ENCODE results near the gene RAD9B. TPM values are rescaled to one million over a fixed set of nuclear protein-coding genes. Genes with fewer than 3 reads are reported as not detected.

Gene RAD9B
- total and polyA plus RNA-seq, 9 of the 15 experiments (the other 6 are each of a cell fraction or from before 2014, with no cell fraction given), result 0.05 to 0.83 (median 0.32) TPM

DNA sequence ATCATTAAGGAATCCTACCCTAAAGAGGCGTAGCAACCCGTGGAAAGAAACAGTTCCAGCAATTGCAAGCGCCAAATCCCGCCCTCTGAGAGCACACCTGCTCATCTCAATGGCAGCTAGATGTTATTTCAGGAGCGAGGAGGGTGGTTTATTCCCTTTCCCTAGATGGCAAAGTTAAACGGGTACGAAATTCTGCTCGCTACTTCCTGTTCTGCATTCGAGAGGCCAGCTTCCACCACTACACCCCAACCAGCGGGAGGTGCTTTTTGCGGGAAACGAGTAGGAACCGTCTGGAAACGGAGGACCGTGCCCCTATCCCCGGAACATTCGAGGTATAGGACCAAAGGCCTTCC is 756 bp upstream of the RAD9B start (continued):
- TF ChIP-seq GTF2A2 (tag; IDR thresholded peaks at IDR 0.05), result no peak
- no peak for TF ChIP-seq ZNF668 (CRISPR knock-in tag; IDR thresholded peaks at IDR 0.05)
- TF ChIP-seq CREM (IDR thresholded peaks at IDR 0.05; ENCODE audit: low read depth), result no peak; the same call in 1 of the 2 replicates
- no peak for TF ChIP-seq HNRNPK (IDR thresholded peaks at IDR 0.05; ENCODE audit: low read depth, low read length, poor library complexity, severe bottlenecking)
- TF ChIP-seq, protein P1, sequence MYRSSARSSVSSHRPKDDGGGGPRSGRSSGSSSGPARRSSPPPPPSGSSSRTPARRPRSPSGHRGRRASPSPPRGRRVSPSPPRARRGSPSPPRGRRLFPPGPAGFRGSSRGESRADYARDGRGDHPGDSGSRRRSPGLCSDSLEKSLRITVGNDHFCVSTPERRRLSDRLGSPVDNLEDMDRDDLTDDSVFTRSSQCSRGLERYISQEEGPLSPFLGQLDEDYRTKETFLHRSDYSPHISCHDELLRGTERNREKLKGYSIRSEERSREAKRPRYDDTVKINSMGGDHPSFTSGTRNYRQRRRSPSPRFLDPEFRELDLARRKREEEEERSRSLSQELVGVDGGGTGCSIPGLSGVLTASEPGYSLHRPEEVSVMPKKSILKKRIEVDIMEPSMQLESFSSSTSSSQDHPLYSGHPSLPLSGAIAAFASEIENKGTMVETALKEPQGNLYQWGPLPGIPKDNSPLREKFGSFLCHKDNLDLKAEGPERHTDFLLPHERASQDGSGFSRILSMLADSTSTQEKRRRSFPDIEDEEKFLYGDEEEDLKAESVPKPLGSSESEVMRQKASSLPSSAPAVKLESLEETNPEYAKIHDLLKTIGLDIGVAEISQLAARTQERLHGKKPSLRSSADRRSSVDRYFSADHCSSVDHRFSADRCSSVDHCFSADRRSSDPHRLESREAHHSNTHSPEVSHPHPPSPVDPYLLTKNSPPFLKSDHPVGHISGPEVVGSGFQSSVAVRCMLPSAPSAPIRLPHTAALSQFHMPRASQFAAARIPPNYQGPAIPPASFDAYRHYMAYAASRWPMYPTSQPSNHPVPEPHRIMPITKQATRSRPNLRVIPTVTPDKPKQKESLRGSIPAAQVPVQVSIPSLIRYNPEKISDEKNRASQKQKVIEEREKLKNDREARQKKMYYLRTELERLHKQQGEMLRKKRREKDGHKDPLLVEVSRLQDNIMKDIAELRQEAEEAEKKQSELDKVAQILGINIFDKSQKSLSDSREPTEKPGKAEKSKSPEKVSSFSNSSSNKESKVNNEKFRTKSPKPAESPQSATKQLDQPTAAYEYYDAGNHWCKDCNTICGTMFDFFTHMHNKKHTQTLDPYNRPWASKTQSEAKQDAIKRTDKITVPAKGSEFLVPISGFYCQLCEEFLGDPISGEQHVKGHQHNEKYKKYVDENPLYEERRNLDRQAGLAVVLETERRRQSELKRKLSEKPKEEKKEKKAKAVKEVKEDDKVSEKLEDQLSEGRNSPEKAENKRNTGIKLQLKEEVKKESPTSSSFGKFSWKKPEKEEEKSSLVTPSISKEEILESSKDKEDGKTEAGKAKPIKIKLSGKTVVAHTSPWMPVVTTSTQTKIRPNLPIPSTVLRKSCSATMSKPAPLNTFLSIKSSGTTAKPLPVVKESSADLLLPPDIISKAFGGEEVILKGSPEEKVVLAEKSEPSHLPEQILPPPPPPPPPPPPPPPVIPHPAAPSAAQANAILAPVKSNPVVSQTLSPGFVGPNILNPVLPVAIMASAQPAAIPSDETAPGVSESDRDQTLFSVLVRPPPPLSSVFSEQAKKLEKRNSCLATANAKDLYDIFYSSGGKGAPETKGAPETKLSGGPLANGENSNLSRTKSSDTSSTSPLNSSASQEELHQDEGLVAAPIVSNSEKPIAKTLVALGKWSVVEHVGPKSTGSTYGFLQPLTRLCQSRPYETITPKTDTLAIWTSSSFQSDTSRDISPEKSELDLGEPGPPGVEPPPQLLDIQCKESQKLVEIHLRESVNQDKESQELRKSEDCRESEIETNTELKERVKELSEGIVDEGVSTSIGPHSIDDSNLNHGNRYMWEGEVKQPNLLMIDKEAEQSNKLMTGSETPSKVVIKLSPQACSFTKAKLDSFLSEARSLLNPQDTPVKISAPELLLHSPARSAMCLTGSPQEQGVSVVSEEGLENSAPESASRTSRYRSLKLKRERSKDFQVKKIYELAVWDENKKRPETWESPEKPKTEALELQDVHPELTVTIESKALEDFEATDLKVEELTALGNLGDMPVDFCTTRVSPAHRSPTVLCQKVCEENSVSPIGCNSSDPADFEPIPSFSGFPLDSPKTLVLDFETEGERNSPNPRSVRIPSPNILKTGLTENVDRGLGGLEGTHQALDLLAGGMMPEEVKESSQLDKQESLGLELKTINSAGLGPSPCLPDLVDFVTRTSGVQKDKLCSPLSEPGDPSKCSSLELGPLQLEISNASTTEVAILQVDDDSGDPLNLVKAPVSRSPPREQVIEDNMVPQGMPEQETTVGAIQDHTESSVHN (IDR thresholded peaks at IDR 0.05; ENCODE audit: borderline replicate concordance in 1 of 2, low read depth in 1 of 2), result no peak
- TF ChIP-seq BCOR (IDR thresholded peaks at IDR 0.05), result no peak
- no peak for TF ChIP-seq BRCA1 (IDR thresholded peaks at IDR 0.05)
- TF ChIP-seq BRCA1 (CRISPR knock-in tag; IDR thresholded peaks at IDR 0.05), result 0 out of 2 replicates have a peak, but pooled peaks have one; percentile 55
- no peak for TF ChIP-seq KLF6 (CRISPR knock-in tag; IDR thresholded peaks at IDR 0.05; ENCODE audit: borderline replicate concordance)
- no peak for TF ChIP-seq ZNF212 (CRISPR knock-in tag; IDR thresholded peaks at IDR 0.05)
- TF ChIP-seq, protein P2, sequence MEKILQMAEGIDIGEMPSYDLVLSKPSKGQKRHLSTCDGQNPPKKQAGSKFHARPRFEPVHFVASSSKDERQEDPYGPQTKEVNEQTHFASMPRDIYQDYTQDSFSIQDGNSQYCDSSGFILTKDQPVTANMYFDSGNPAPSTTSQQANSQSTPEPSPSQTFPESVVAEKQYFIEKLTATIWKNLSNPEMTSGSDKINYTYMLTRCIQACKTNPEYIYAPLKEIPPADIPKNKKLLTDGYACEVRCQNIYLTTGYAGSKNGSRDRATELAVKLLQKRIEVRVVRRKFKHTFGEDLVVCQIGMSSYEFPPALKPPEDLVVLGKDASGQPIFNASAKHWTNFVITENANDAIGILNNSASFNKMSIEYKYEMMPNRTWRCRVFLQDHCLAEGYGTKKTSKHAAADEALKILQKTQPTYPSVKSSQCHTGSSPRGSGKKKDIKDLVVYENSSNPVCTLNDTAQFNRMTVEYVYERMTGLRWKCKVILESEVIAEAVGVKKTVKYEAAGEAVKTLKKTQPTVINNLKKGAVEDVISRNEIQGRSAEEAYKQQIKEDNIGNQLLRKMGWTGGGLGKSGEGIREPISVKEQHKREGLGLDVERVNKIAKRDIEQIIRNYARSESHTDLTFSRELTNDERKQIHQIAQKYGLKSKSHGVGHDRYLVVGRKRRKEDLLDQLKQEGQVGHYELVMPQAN (IDR thresholded peaks at IDR 0.05; ENCODE audit: borderline replicate concordance), result 0 out of 2 replicates have a peak, but pooled peaks have one; percentile 2
- TF ChIP-seq MECOM (CRISPR knock-in tag; IDR thresholded peaks at IDR 0.05), result no peak
- no peak for TF ChIP-seq HDAC6 (IDR thresholded peaks at IDR 0.05; ENCODE audit: low read depth, low read length)
- no peak; the same call in 1 of the 2 replicates for TF ChIP-seq ZNF384 (IDR thresholded peaks at IDR 0.05; ENCODE audit: low read depth, low read length)
- TF ChIP-seq NR4A1 (CRISPR knock-in tag; IDR thresholded peaks at IDR 0.05), result no peak
- TF ChIP-seq NR4A1 (tag; IDR thresholded peaks at IDR 0.05), result no peak

All from K562 (cell line).